GM21576 (cell line): ENCODE data around the gene CACNA2D3.

Experiments used
- ATAC-seq: cut with Tn5 transposase; IDR thresholded peaks from one replicate; pipeline ENCODE4 v1.9.1; 2021; ENCODE audit warnings: mild to moderate bottlenecking, moderate library complexity; ENCODE audit not compliant: unreplicated experiment

Gene CACNA2D3

DNA sequence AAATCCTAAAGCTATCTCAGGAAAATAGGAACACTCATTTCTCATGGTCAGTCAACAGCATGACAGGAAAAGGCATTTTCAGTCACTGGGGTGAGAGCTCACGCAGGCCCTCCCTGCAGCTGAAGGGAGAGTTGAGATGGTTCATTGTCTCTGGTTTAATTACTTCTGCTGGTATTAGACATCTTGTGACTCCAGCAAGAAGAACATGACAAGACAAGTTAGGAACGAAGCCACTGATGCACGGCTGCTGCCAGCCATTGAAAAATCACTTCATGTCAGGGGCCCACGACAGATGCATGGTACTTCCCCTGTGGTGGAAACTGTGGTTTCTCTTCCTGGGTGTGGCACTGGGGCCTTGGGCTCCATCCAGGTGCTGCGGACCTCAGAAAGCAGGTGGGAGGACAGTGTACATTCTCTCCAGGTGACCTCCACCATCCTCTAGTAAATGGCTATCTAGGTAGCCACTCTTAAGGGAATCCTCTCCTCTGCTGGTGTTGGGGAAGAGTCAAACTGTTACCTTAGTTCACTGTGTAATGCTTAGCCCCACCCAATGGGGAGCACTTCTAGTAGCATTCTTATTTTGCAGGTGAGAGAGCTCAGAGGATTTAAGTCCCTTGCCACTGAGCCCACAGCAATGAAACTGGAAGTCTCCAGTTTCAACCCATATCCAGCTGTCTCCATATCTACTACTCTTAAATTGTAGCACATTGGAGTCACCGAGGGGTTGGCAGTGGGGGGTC lies 531.3 kb downstream of the CACNA2D3 start:
- ATAC-seq, result peak; percentile 50

GRCh38 chr3:54654776-54655175 lies 532.4 kb downstream of the CACNA2D3 start:
- ATAC-seq, result no peak

- ATAC-seq, result no peak
Measured at GRCh38 chr3:54659347-54659746, 537.0 kb downstream of the CACNA2D3 start.

DNA sequence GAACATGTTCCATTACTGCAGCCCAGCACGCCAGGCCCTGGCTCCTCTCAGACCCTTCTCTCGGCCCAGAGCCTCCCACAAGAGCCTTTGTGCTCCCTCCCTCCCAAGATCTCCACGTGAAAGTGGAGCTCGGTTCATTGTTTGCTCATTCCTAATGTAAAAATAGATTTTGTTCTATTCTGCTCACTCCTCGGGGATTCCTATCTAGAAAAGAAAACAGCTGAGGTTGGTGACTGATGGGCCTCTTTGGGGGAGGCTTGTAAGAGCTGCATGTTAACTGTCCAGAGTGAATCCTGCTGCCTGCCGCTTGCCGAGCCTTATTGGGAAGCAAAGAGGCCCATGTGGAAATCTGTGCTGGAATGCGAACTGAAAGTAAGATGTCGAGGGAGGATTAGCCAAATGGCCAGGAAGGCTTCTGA lies 538.4 kb downstream of the CACNA2D3 start:
- no peak for ATAC-seq

- ATAC-seq, result no peak
Measured at GRCh38 chr3:54661151-54661550, 538.8 kb downstream of the CACNA2D3 start.

GRCh38 chr3:54663501-54664011 lies 541.2 kb downstream of the CACNA2D3 start:
- ATAC-seq, result no peak

DNA sequence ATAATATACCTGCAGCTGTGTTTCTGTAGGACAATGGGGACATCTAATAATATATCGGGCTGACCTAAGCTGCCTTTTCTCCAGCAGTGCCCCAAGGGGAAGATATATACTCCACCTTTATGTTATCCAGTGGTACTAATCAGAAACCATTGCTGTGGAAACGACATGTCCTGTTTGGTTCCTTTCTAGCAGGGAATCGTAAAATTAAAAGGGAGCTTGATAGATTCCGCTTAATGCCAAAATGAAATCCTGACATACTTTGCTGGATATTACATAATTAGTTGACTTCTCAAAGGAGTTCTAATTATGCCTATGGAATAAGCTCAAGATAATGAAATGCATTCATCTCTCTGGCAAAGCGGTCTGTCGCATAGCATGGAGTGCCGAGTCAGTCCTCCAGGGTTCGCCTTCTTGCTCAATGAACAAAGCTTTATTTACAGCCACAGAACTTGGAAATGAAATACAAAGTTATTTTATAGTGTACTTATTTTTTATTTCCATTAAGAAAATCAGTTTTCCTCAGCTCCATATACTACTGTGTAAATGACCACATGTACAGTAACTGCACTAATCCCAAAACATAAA lies 542.8 kb downstream of the CACNA2D3 start:
- ATAC-seq, result no peak

DNA sequence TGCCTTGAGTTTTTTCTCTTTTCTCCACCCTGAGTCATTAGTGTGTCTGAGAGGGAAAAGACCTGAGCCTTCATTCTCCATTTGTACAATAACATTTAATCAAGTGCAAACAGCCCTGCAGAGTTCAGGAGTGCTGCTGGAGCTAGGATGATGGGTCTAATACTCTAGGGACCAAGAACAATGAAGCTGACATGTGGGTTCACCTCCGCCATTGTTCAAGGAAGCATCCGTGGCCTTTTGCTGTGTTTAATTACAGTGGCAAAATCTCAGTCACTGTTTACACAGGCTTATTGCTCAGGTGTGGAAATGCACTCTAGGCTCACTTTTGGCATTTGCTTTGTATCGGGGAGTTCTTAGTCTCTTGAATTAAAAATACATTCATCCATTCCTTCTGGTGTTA lies 545.9 kb downstream of the CACNA2D3 start:
- no peak for ATAC-seq

- no peak for ATAC-seq
Measured at GRCh38 chr3:54670201-54671000, 548.0 kb downstream of the CACNA2D3 start.

DNA sequence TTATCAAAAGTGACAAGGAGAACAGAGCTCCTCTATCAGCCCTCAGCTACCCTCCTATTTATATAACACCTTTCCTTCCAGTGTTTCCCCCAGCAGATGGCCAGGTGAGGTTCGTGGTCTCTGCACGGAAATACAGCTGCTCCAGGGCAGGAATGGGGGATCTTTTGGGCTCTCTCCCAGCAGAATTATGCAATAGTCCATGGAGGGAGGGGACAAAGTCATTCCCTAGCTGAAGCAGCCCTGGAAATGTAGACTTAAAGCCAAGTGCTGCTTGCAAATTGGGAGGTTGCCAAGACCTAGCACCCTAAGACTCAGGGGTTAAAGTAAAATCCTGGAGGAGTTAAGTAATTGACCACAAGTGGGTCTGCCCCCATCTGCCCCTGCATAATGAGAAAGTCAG lies 549.2 kb downstream of the CACNA2D3 start:
- ATAC-seq, result no peak

GRCh38 chr3:54676087-54676486 lies 553.7 kb downstream of the CACNA2D3 start:
- no peak for ATAC-seq

DNA sequence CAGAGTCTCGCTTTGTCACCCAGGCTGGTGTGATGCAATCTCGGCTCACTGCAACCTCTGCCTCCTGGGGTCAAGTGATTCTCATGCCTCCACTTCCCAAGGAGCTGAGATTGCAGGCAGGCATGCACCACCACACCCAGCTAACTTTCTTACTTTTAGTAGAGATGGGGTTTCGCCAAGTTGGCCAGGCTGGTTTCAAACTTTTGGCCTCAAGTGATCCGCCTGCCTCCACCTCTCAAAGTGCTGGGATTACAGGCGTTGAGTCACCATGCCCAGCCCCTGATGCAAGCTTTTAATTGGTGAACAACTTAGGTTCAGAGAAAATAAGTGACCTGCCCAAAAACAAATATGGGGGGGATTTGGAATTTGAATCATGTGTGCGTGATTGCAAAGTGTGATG lies 559.4 kb downstream of the CACNA2D3 start:
- no peak for ATAC-seq

DNA sequence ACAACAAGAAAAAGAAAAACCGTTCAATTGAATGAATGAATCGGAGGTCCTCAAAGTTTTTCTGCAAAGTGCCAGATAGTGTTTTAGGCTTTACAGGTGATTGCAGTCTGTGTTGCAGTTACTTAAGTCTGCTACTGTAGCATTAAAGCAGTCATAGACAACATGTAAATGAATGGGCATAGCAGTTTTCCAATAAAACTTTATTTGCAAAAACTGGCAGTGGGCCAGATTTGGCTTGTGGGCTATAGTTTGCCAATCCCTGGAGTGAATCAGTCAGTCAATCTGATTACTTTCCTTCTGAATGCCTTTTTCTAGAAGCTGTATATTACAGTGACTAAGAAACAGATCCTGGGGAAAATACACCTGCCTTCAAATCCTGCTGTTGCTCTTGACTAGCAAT lies 562.9 kb downstream of the CACNA2D3 start:
- no peak for ATAC-seq

DNA sequence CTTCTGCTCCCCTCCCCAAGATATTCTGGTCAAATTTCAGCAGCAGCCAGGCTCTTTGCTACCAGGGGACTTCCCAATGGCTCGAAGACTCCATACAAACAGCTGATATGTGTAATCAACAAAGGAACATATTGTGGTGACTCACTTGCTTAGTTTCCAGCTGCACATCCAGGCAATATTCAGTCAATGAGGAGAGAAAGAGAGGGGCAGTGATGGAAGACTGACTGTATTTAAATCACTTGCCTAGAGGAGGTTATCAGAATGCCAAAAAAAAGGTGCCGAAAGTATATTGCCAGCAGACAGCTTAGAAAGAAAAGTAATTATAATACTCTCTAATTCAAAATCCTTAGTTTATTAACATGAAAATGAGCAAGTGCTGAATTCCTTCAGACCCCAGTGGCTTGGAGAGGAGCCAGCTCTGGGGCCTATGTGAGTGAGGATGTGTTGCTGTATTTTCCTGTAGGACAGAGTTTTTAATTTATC lies 569.0 kb downstream of the CACNA2D3 start:
- ATAC-seq, result no peak

GRCh38 chr3:54696313-54696712 lies 574.0 kb downstream of the CACNA2D3 start:
- ATAC-seq, result no peak

DNA sequence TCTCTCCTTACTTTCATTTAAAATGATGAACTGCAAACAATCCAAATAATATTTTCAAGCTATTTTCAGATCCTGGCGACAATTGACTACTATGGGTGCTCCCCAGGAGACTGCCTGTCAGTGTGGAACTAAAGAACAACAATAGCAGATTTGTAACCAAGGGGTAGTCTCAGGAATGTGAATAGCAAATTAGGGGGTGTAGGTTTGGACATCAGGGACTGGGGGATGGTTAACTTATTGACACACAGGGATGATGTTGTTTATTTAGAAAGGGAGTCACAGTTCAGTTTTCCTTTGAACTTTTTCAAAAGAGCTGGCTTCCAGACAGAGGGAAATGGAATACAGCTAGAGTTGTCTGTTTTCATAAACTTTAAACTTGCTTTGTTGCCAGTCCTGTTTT lies 575.7 kb downstream of the CACNA2D3 start:
- no peak for ATAC-seq

GRCh38 chr3:54703923-54704322 lies 581.6 kb downstream of the CACNA2D3 start:
- ATAC-seq, result no peak

GRCh38 chr3:54705730-54706129 lies 583.4 kb downstream of the CACNA2D3 start:
- ATAC-seq, result no peak

GRCh38 chr3:54706738-54707137 lies 584.4 kb downstream of the CACNA2D3 start:
- ATAC-seq, result no peak

DNA sequence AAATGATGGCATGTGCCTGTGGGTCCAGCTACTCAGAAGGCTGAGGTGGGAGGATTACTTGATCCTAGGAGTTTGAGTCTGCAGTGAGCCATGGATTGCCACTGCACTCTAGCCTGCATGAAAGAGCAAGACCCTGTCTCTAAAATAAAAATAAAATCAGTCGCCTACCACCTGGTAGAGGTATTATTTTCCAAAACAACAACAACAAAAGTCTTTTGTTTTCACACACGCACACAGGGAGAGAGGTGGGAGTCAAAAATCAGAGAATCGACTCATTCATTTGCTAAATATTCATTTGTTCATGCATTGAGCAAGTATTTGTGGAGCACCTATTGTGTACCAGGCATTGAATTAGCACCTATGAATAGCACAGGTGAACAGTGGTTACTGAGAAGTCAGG lies 587.4 kb downstream of the CACNA2D3 start:
- ATAC-seq, result no peak

GRCh38 chr3:54710954-54711353 lies 588.6 kb downstream of the CACNA2D3 start:
- ATAC-seq, result no peak

DNA sequence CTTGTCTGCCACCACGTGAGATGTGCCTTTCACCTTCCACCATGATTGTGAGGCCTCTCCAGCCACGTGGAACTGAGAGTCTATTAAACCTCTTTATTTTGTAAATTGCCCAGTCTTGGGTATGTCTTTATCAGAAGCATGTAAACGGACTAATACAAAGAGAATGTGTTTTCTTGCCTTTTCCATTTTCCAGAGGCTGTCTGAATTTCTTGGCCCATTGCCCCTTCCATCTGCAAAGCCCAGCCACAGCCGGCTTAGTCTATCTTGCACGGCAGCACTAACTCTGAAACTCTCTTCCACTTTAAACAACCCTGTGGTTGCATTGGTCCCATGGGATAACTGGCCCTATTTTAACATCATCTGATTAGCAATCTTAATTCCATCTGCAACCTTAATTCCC lies 590.2 kb downstream of the CACNA2D3 start:
- no peak for ATAC-seq
